Measurements from ENCODE around the gene KIF5C.

DNA sequence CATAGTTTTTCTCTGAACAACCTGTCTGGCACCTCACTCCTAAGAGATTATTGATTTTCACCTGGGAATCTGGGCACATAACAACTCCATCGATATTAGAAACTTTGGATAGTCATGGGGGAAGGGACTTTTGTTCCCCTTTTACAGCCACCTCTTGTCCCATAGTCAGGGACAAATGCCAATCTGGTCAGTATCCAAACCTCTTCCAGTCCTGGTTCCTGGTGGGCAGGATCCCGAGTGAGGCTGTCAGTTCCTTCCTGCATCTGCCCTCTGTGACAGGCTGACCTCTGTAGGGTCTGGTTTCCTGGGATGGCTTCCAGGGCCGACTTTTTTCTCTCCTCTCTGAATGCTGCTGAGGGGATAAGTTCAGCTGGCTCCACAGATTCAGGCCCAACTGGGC, 11.0 kb downstream of the KIF5C start:
- TF ChIP-seq, protein P1, sequence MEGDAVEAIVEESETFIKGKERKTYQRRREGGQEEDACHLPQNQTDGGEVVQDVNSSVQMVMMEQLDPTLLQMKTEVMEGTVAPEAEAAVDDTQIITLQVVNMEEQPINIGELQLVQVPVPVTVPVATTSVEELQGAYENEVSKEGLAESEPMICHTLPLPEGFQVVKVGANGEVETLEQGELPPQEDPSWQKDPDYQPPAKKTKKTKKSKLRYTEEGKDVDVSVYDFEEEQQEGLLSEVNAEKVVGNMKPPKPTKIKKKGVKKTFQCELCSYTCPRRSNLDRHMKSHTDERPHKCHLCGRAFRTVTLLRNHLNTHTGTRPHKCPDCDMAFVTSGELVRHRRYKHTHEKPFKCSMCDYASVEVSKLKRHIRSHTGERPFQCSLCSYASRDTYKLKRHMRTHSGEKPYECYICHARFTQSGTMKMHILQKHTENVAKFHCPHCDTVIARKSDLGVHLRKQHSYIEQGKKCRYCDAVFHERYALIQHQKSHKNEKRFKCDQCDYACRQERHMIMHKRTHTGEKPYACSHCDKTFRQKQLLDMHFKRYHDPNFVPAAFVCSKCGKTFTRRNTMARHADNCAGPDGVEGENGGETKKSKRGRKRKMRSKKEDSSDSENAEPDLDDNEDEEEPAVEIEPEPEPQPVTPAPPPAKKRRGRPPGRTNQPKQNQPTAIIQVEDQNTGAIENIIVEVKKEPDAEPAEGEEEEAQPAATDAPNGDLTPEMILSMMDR (conservative IDR thresholded peaks at IDR 0.05; ENCODE audit: low read length), result no peak
- TF ChIP-seq EZH2phosphoT487 (IDR thresholded peaks at IDR 0.05; ENCODE audit: borderline replicate concordance), result no peak
